H9 (cell line): ENCODE results near the gene RBFOX2. TPM values are rescaled to one million over a fixed set of nuclear protein-coding genes. Genes with fewer than 3 reads are reported as not detected.

ENCODE experiments used
- DNase-seq: peaks from one replicate; pipeline ENCODE4 v3.0.0-alpha.2; 2017
- H2AFZ ChIP-seq: one replicate; pipeline ENCODE4 v1.6.1; 2013; ENCODE audit warnings: mild to moderate bottlenecking, low read length, control low read depth, moderate library complexity
- H2AK5ac ChIP-seq: 2 replicates; pipeline ENCODE4 v1.6.1; 2013; ENCODE audit warnings: low read length, control low read depth, mixed read lengths; ENCODE audit not compliant: insufficient read length
- H2BK120ac ChIP-seq: one replicate; pipeline ENCODE4 v1.6.1; 2013; ENCODE audit warnings: low read depth, mild to moderate bottlenecking, low read length, control low read depth, inconsistent platforms; ENCODE audit not compliant: poor library complexity, severe bottlenecking
- H2BK12ac ChIP-seq: 2 replicates; pipeline ENCODE4 v1.6.1; 2013; ENCODE audit warnings: low read length, control low read depth, mixed read lengths, low read depth; ENCODE audit not compliant: insufficient read length
- H2BK15ac ChIP-seq: 2 replicates; pipeline ENCODE4 v1.6.1; 2013; ENCODE audit warnings: low read depth, low read length, control low read depth
- H2BK20ac ChIP-seq: one replicate; pipeline ENCODE4 v1.6.1; 2013; ENCODE audit warnings: low read depth, mild to moderate bottlenecking, low read length, control low read depth, inconsistent platforms; ENCODE audit not compliant: poor library complexity, severe bottlenecking
- H2BK5ac ChIP-seq: 2 replicates; pipeline ENCODE4 v1.6.1; 2013; ENCODE audit warnings: low read length, control low read depth, mixed read lengths; ENCODE audit not compliant: insufficient read length
- H3K14ac ChIP-seq: 2 replicates; pipeline ENCODE4 v1.6.1; 2013; ENCODE audit warnings: low read length, control low read depth; ENCODE audit not compliant: insufficient read depth
- H3K18ac ChIP-seq: 2 replicates; pipeline ENCODE4 v1.6.1; 2013; ENCODE audit warnings: low read depth, mild to moderate bottlenecking, mixed read lengths, low read length, control low read depth; ENCODE audit not compliant: insufficient read length
- H3K23ac ChIP-seq: 2 replicates; pipeline ENCODE4 v1.6.1; 2013; ENCODE audit warnings: low read length, control low read depth, mixed read lengths, low read depth; ENCODE audit not compliant: insufficient read length
- H3K23me2 ChIP-seq: 2 replicates; pipeline ENCODE4 v1.6.1; 2013; ENCODE audit warnings: low read depth, mild to moderate bottlenecking, mixed read lengths, low read length, control low read depth; ENCODE audit not compliant: insufficient read length, poor library complexity, severe bottlenecking
- H3K27ac ChIP-seq: 2 replicates; pipeline ENCODE4 v1.5.1; 2013; ENCODE audit warnings: low read length, control low read depth, mixed read lengths, low read depth; ENCODE audit not compliant: insufficient read length
- H3K27me3 ChIP-seq: 2 replicates; pipeline ENCODE4 v1.6.1; 2013; ENCODE audit warnings: low read length, control low read depth, inconsistent platforms; ENCODE audit not compliant: insufficient read depth
- H3K4ac ChIP-seq: 2 replicates; pipeline ENCODE4 v1.6.1; 2013; ENCODE audit warnings: low read depth, mild to moderate bottlenecking, control low read depth, inconsistent platforms, low read length, moderate library complexity
- H3K4me1 ChIP-seq: 2 replicates; pipeline ENCODE4 v1.6.1; 2013; ENCODE audit warnings: low read length, control low read depth, inconsistent platforms; ENCODE audit not compliant: insufficient read depth
- H3K4me2 ChIP-seq: 2 replicates; pipeline ENCODE4 v1.6.1; 2013; ENCODE audit warnings: low read length, control low read depth, mixed read lengths; ENCODE audit not compliant: insufficient read length, insufficient read depth
- H3K56ac ChIP-seq: 2 replicates; pipeline ENCODE4 v1.6.1; 2013; ENCODE audit warnings: low read depth, mild to moderate bottlenecking, mixed read lengths, low read length, control low read depth; ENCODE audit not compliant: insufficient read length
- H3K79me1 ChIP-seq: 2 replicates; pipeline ENCODE4 v1.6.1; 2013; ENCODE audit warnings: low read depth, mild to moderate bottlenecking, moderate library complexity, low read length, control low read depth, inconsistent platforms; ENCODE audit not compliant: insufficient read depth, poor library complexity, severe bottlenecking
- H3K79me2 ChIP-seq: 2 replicates; pipeline ENCODE4 v1.6.1; 2013; ENCODE audit warnings: low read length, control low read depth, inconsistent platforms; ENCODE audit not compliant: insufficient read depth
- H3K9ac ChIP-seq: 2 replicates; pipeline ENCODE4 v1.6.1; 2013; ENCODE audit warnings: low read length, control low read depth, mixed read lengths; ENCODE audit not compliant: insufficient read length; ENCODE audit errors: extremely low read depth
- H3K9me3 ChIP-seq: one replicate; pipeline ENCODE4 v1.6.1; 2013; ENCODE audit warnings: low read depth, low read length, inconsistent platforms; ENCODE audit not compliant: control insufficient read depth
- H3T11ph ChIP-seq: one replicate; pipeline ENCODE4 v1.6.1; 2013; ENCODE audit warnings: mild to moderate bottlenecking, low read length, control low read depth, inconsistent platforms
- H4K20me1 ChIP-seq: one replicate; pipeline ENCODE4 v1.6.1; 2013; ENCODE audit not compliant: control insufficient read depth, insufficient read length, insufficient read depth
- H4K5ac ChIP-seq: 2 replicates; pipeline ENCODE4 v1.6.1; 2013; ENCODE audit warnings: low read depth, mild to moderate bottlenecking, mixed read lengths, low read length, control low read depth; ENCODE audit not compliant: insufficient read length
- H4K8ac ChIP-seq: replicated peaks from 2 replicates; pipeline ENCODE4 v1.6.1; 2013; ENCODE audit warnings: low read length, control low read depth, mixed read lengths, low read depth; ENCODE audit not compliant: insufficient read length
- H4K91ac ChIP-seq: 2 replicates; pipeline ENCODE4 v1.6.1; 2013; ENCODE audit warnings: low read depth, mild to moderate bottlenecking, moderate library complexity, mixed read lengths, low read length, control low read depth; ENCODE audit not compliant: insufficient read length
- H3K27ac Mint-ChIP-seq, 3 experiments: 2 replicates in 2 of 3; 3 replicates in 1 of 3; pipeline ENCODE4 v1.8.0; 2020 to 2021; ENCODE audit warnings: mixed read lengths in 3 of 3, mild to moderate bottlenecking in 1 of 3, moderate library complexity in 1 of 3
- H3K27me3 Mint-ChIP-seq: 2 replicates; pipeline ENCODE4 v1.8.0; 2021; ENCODE audit warnings: low read depth, mild to moderate bottlenecking, moderate library complexity, mixed read lengths
- H3K36me3 Mint-ChIP-seq, 3 experiments: 2 replicates in 2 of 3; 3 replicates in 1 of 3; pipeline ENCODE4 v1.8.0; 2020 to 2021; ENCODE audit warnings: low read depth in 3 of 3, mixed read lengths in 3 of 3; ENCODE audit not compliant: insufficient read depth in 1 of 3
- H3K4me1 Mint-ChIP-seq, 2 experiments: 2 replicates each; pipeline ENCODE4 v1.8.0; 2020; ENCODE audit warnings: mixed read lengths in 2 of 2
- H3K4me3 Mint-ChIP-seq, 2 experiments: 2 replicates in 1 of 2; 3 replicates in 1 of 2; pipeline ENCODE4 v1.8.0; 2020 to 2021; ENCODE audit warnings: mild to moderate bottlenecking in 2 of 2, mixed read lengths in 2 of 2, moderate library complexity in 1 of 2
- H3K9me3 Mint-ChIP-seq, 2 experiments: 2 replicates in 1 of 2; 3 replicates in 1 of 2; pipeline ENCODE4 v1.8.0; 2020; ENCODE audit warnings: mild to moderate bottlenecking in 2 of 2, mixed read lengths in 2 of 2, moderate library complexity in 1 of 2
- CTCF ChIP-seq: fragments of 200-600 bp; sonication (generic); conservative IDR thresholded peaks from 3 replicates; pipeline ENCODE4 v1.8.0; 2021; ENCODE audit warnings: antibody characterized with exemption, mild to moderate bottlenecking
- WGBS: extraction: QIAGEN DNeasy Blood & Tissue Kit; methylation state at CpG from one replicate; pipeline ENCODE4 v1.1.7; 2013; ENCODE audit warnings: missing lambda C conversion rate, low lambda C conversion rate, mixed read lengths; ENCODE audit not compliant: insufficient read length; ENCODE audit errors: extremely low coverage; 5-methylcytosine and 5-hydroxymethylcytosine counted together
- total RNA-seq: library from RNA; stranded (reverse); gene quantifications from 2 replicates; pipeline ENCODE4 v1.2.1, GENCODE V29; 2021

Gene RBFOX2
- total RNA-seq, 1 experiment from 2014 or later = 84.7 TPM

GRCh38 chr22:35734517-35734827 is 294.2 kb downstream of the RBFOX2 start:
- H3K18ac ChIP-seq = no peak overlapping the region
- H4K5ac ChIP-seq = no peak overlapping the region
- H2BK5ac ChIP-seq = no peak overlapping the region
- H3K9ac ChIP-seq = no peak overlapping the region
- Mint-ChIP-seq H3K27me3 (peaks cover 7% of the 10 kb centered on the region), H3K27ac (no peak overlapping the region), H3K4me1 (peaks cover 17 to 21% of the 10 kb centered on the region in 2 experiments), H3K9me3 (no peaks in the 10 kb centered on the region; a peak in 1 of 5 replicates), H3K36me3 (peaks cover 14 to 25% (median 16%) of the 10 kb centered on the region in 3 experiments), H3K4me3 (no peak overlapping the region)
- no peak overlapping the region for H2AFZ ChIP-seq
- no peaks in the 10 kb centered on the region for H3K79me2 ChIP-seq
- H3K23ac ChIP-seq = no peak overlapping the region
- no peak for DNase-seq
- no peak overlapping the region for H3T11ph ChIP-seq
- H2BK15ac ChIP-seq = no peak overlapping the region
- no peaks in the 10 kb centered on the region for H3K9me3 ChIP-seq
- H2BK120ac ChIP-seq = no peak overlapping the region
- no peaks in the 10 kb centered on the region for H3K27me3 ChIP-seq
- H3K23me2 ChIP-seq = no peaks in the 10 kb centered on the region
- H4K8ac ChIP-seq = no peak overlapping the region
- H3K27ac ChIP-seq = no peak overlapping the region
- H2BK20ac ChIP-seq = no peak overlapping the region
- no peak overlapping the region for H3K14ac ChIP-seq
- no peaks in the 10 kb centered on the region for H4K20me1 ChIP-seq
- no peaks in the 10 kb centered on the region for H3K79me1 ChIP-seq
- H4K91ac ChIP-seq = no peak overlapping the region
- WGBS = no CpG with 5 or more reads among the region's 7 CpGs
- H2AK5ac ChIP-seq = no peak overlapping the region
- H2BK12ac ChIP-seq = no peak overlapping the region
- H3K56ac ChIP-seq = no peak overlapping the region
- TF ChIP-seq CTCF = no peak
- no peak overlapping the region for H3K4ac ChIP-seq
- no peak overlapping the region for H3K4me2 ChIP-seq
- no peaks in the 10 kb centered on the region for H3K4me1 ChIP-seq
